Bronchial epithelial cell (primary cell): ENCODE measurements around the gene ZBTB17. TPM values are rescaled to one million over a fixed set of nuclear protein-coding genes. Genes with fewer than 3 reads are reported as not detected.
"Not testable (repeated sequence)": the region's sequence is repeated elsewhere in the genome, so short reads cannot be mapped to it uniquely, and the experiment has no call there.

Experiments
- DNase-seq: peaks from one replicate; pipeline ENCODE4 v3.0.0-alpha.2; 2010; ENCODE audit warnings: low read depth
- FAIRE-seq: peaks from 2 replicates; lab custom pipeline; 2011; peaks lifted over from hg19 to GRCh38; lab: Jason Lieb, UNC
- H3K27me3 ChIP-seq: 2 replicates; pipeline ENCODE4 v1.5.1; 2011; ENCODE audit warnings: low read length; ENCODE audit not compliant: control insufficient read depth, insufficient read depth
- H3K36me3 ChIP-seq: 2 replicates; pipeline ENCODE4 v1.5.1; 2011; ENCODE audit warnings: low read length; ENCODE audit not compliant: control insufficient read depth, insufficient read depth
- H3K4me3 ChIP-seq: 2 replicates; pipeline ENCODE4 v1.5.1; 2011; ENCODE audit warnings: mild to moderate bottlenecking, low read depth, low read length, control low read depth
- CTCF ChIP-seq: IDR thresholded peaks from 2 replicates; pipeline ENCODE4 v1.5.1; 2011; ENCODE audit warnings: mild to moderate bottlenecking, moderate library complexity, low read length, control low read depth, inconsistent platforms; ENCODE audit not compliant: insufficient read depth, severe bottlenecking
- total RNA-seq: library from RNA; depleted of rRNA; stranded (reverse); fragments of >200 nt; gene quantifications from 2 replicates; pipeline ENCODE4 v1.2.1, GENCODE V29; 2014

Gene ZBTB17
- total RNA-seq, 1 donor from 2014 or later: 33.7 TPM

GRCh38 chr1:15931884-15932283, 44.0 kb downstream of the ZBTB17 start:
- no peak for FAIRE-seq
- Histone ChIP-seq H3K4me3 (no peak overlapping the region), H3K36me3 (peaks cover 39% of the 10 kb centered on the region), H3K27me3 (no peaks in the 10 kb centered on the region)
- no peak for TF ChIP-seq CTCF
- DNase-seq: no peak

- no peaks in the 10 kb centered on the region for H3K27me3 ChIP-seq
- DNase-seq (no peak), FAIRE-seq (no peak)
- peaks cover 37% of the 10 kb centered on the region for H3K36me3 ChIP-seq
- no peak overlapping the region for H3K4me3 ChIP-seq
- no peak for TF ChIP-seq CTCF
Observed at GRCh38 chr1:15931401-15931800, 44.5 kb downstream of the ZBTB17 start.

GRCh38 chr1:15928971-15929965, 46.6 kb downstream of the ZBTB17 start:
- Histone ChIP-seq H3K4me3 (no peak overlapping the region), H3K36me3 (peaks cover 31% of the 10 kb centered on the region), H3K27me3 (no peaks in the 10 kb centered on the region)
- TF ChIP-seq CTCF: no peak
- FAIRE-seq (peak; percentile 32), DNase-seq (no peak)

- not testable (repeated sequence) for DNase-seq, FAIRE-seq, H3K27me3 ChIP-seq, H3K4me3 ChIP-seq
- peaks cover 30% of the 10 kb centered on the region for H3K36me3 ChIP-seq
Observed at GRCh38 chr1:15926448-15926847, 49.5 kb downstream of the ZBTB17 start.

- TF ChIP-seq CTCF: no peak
- Histone ChIP-seq H3K4me3 (no peak overlapping the region), H3K27me3 (no peaks in the 10 kb centered on the region), H3K36me3 (peaks cover 17% of the 10 kb centered on the region)
- DNase-seq: peak; percentile 96
- FAIRE-seq: peak; percentile 7
Observed at GRCh38 chr1:15923241-15923640, 52.7 kb downstream of the ZBTB17 start.

GRCh38 chr1:15918962-15919715, 56.8 kb downstream of the ZBTB17 start:
- DNase-seq: peak; percentile 91
- no peak for FAIRE-seq
- peaks cover 13% of the 10 kb centered on the region for H3K36me3 ChIP-seq
- H3K27me3 ChIP-seq: no peaks in the 10 kb centered on the region
- H3K4me3 ChIP-seq: no peak overlapping the region
- TF ChIP-seq CTCF: no peak
